ENCODE results near the gene ANKDD1B. TPM values are rescaled to one million over a fixed set of nuclear protein-coding genes. Genes with fewer than 3 reads are reported as not detected.
A peak's percentile ranks its signal among the peaks of the same experiment; 100 is the strongest.

The ANKDD1B gene
- total and polyA plus RNA-seq, 9 donors = 0.46 to 1.3 (median 0.57) TPM

DNA sequence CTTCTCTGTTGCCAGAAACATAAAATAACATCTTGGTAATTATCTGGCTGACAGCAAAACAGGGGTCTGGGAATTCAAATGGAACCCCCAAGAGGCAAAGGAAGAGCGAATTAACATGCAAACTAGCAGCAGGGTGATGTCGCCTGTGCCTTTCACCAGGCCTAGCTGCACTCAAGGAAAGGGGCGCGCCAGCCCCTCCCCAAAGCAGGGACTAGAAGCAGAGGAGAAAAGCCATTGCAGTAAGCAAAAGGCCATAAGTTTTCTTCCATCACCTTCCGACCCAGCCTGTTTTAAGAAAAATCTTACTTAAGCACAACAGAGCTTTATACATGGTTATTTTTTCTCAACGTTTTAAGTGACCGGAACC lies 105.4 kb downstream of the ANKDD1B start:
- H3K9me3 ChIP-seq (replicated peaks; ENCODE audit: control insufficient read depth, low read depth, low read length) = no peaks in the 10 kb centered on the region
- no peak for DNase-seq
- H3K27me3 ChIP-seq (ENCODE audit: control insufficient read depth, insufficient read depth, low read length) = no peaks in the 10 kb centered on the region
- peaks cover 4% of the 10 kb centered on the region for H3K36me3 ChIP-seq (ENCODE audit: control insufficient read depth, insufficient read depth, low read length)
- WGBS (ENCODE audit: insufficient coverage) = 2% methylated on average over 6 of the region's 7 CpGs
- H3K27ac ChIP-seq (ENCODE audit: low read length) = peak overlapping the region; percentile 96
- H3K4me3 ChIP-seq (ENCODE audit: low read length) = peak overlapping the region; percentile 95
- peaks cover 12% of the 10 kb centered on the region for H3K4me1 ChIP-seq (ENCODE audit: control insufficient read depth, insufficient read depth, low read length)

DNA sequence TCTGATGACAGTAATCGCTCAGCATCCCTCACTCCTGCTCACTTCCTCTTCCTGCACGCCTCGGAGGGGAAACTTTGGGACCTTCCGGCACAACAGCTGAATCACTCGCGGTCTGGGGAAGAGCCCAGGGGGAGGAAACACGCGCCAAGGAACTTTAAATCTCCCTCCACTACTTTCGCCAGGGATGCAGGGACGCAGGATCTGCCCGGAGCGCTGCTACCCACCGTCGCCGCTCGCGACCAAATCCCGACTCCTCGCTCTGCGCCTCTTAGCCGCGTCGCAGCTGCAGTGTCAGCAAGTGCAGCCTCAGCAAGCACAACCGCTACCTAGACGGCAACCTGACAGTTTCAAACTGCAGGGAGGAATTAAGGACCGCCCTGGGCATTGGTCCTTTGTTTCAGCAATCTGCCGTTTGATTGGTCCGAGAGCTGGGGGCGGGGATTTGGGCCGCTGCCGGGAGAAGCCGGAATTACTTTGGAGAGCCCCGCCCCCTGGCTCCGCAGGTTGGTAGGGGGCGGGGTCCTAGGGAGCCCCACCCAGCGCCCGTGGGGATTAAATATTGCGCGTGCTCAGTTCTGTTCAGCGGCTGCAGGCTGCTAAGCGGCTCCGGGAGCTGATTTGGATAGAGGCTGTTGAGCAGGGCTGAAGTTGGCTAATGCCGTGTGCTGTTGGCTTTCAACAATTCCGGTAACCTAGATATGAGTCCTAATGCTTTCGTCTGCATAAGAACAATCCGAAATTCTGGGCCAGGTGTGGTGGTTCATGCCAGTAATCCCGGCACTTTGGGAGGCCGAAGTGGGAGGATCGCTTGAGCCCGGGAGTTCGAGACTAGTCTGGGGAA lies 106.0 kb downstream of the ANKDD1B start, which contains the start of gene POC5:
Gene POC5, minus strand, starts transcription at position 356 of the 841 bp plus-strand sequence. CDS start 4,500 bp downstream, outside the sequence.
- Histone ChIP-seq H3K27me3 (ENCODE audit: control insufficient read depth, insufficient read depth, low read length) (no peaks in the 10 kb centered on the region), H3K36me3 (ENCODE audit: control insufficient read depth, insufficient read depth, low read length) (peaks cover 4% of the 10 kb centered on the region), H3K4me3 (ENCODE audit: low read length) (peak within 1 kb of the TSS; percentile 95), H3K9me3 (replicated peaks; ENCODE audit: control insufficient read depth, low read depth, low read length) (no peaks in the 10 kb centered on the region), H3K27ac (ENCODE audit: low read length) (peak within 1 kb of the TSS; percentile 96), H3K4me1 (ENCODE audit: control insufficient read depth, insufficient read depth, low read length) (peaks cover 12% of the 10 kb centered on the region)
- WGBS (ENCODE audit: insufficient coverage) = 6% methylated on average over 36 of the region's 51 CpGs
- DNase-seq = peak; percentile 97

DNA sequence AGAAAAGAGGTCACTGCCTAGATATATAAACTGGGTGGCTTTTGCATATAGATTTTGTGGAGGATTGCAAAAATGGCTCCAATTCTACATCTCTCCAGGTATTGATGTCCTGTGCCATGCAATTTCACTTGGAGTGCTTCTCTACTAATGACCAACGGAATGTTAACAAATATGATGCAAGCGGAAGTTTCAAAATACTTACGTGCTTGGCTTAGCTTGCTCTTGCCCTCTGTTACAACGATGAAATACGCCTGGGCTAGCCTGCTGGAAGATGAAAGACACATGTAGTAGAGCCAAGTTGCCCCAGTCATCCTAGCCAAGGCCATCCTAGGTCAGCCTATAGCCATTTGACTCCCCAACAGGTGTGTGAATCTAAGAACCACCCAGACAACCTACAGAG lies 109.6 kb downstream of the ANKDD1B start:
- peaks cover 12% of the 10 kb centered on the region for H3K4me1 ChIP-seq (ENCODE audit: control insufficient read depth, insufficient read depth, low read length)
- no peak overlapping the region for H3K27ac ChIP-seq (ENCODE audit: low read length)
- DNase-seq = no peak
- H3K4me3 ChIP-seq (ENCODE audit: low read length) = no peak overlapping the region
- WGBS (ENCODE audit: insufficient coverage) = 84% methylated on average over 5 of the region's 5 CpGs
- no peaks in the 10 kb centered on the region for H3K27me3 ChIP-seq (ENCODE audit: control insufficient read depth, insufficient read depth, low read length)
- no peaks in the 10 kb centered on the region for H3K36me3 ChIP-seq (ENCODE audit: control insufficient read depth, insufficient read depth, low read length)
- H3K9me3 ChIP-seq (replicated peaks; ENCODE audit: control insufficient read depth, low read depth, low read length) = no peaks in the 10 kb centered on the region

Other genes starting within 250 kb of the ANKDD1B start
- gene CERT1, start 99.8 kb upstream of the ANKDD1B start, total RNA-seq = 19.6 TPM
- gene CERT1, start 99.8 kb upstream of the ANKDD1B start, polyA plus RNA-seq (ENCODE audit: insufficient read depth in 1 of 8, insufficient read length in 8 of 8, low replicate concordance in 1 of 8) = 10 to 100 TPM; 23.2 to 37.5 (median 31.8) TPM
- gene POLK, start 99.6 kb upstream of the ANKDD1B start, total RNA-seq = 35.0 TPM
- 10 to 100 TPM; 14.6 to 23.2 (median 19.7) TPM for gene POLK, start 99.6 kb upstream of the ANKDD1B start, polyA plus RNA-seq (ENCODE audit: insufficient read depth in 1 of 8, insufficient read length in 8 of 8, low replicate concordance in 1 of 8)
- 8.6 TPM for gene POC5, start 106.0 kb downstream of the ANKDD1B start, total RNA-seq
- gene POC5, start 106.0 kb downstream of the ANKDD1B start, polyA plus RNA-seq (ENCODE audit: insufficient read depth in 1 of 8, insufficient read length in 8 of 8, low replicate concordance in 1 of 8) = 1 to 10 TPM; 5.7 to 9.2 (median 8.0) TPM

Data from muscle of leg (tissue), 11 donors.